Activated T-cell treated with anti-CD3 and anti-CD28 coated beads for 1 hour (primary cell): ENCODE results near the gene TMEM154.

Experiments used
- DNase-seq: peaks from one replicate; pipeline ENCODE4 v3.0.0-alpha.2; 2020; ENCODE audit warnings: low read depth

TMEM154 gene, protein sequence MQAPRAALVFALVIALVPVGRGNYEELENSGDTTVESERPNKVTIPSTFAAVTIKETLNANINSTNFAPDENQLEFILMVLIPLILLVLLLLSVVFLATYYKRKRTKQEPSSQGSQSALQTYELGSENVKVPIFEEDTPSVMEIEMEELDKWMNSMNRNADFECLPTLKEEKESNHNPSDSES

DNA sequence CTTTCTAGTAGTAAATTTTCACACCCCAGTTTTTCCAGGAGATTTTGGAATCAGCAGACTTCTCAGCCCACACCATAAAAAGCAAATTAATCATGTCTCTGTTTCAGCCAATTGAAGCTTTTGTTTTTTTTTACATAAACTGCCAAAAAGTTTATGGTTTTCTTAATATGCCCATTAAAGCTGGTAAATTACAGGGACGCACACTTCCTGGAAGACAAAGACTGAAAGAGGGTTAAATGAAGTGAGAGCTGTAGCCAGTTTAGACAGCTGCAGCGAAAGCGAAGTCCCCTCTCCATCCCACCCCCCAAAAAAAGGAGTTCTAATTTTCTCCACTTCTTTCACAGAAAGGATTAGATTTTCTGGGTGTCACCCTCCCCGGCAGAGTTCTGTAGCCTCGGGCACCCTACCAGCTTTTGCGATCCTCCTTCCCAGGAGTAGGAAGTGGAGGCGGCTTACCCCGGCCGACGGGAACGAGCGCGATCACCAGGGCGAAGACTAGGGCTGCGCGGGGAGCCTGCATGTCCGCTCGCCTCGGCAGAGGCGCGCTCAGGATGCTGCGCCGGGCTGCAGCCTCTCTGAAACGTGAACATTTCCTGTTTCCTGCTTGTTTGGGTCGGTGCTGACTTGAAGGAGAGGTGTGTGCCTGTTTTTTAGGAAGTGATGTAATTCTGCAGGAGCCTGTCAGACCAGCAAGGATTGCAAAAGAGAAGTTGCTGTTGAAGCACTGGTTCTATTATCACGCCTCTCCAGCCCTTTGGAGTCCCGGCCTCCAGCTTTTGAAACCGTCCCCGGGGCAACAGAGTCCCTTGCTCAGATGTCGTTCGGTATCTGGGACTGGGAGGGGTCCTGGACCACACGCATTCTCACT, at the start of gene TMEM154:
Gene TMEM154 (minus strand): TSS at position 584 of the 868 bp plus-strand sequence. CDS start 64 bp downstream, at position 520.
- peak; percentile 48 for DNase-seq

DNA sequence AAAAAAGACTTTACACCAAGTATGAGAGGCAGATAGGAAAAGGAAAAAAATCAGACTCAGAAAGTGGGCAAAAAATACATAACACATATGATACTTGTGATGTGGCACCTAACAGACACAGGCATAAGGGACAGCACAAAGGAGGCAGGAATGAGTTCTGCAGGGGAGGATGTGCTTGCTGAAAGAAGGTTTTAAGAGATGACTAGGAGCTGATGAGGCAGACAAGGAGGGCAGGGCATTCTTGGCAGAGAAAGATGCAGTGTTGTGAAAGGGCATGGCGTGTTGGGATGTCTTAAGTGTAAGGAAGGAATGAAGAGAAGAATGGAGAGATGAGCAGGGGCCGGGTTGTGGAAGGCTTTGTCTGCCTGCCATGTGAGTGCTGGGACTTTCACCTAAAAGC, 49.7 kb upstream of the TMEM154 start:
- no peak for DNase-seq

DNA sequence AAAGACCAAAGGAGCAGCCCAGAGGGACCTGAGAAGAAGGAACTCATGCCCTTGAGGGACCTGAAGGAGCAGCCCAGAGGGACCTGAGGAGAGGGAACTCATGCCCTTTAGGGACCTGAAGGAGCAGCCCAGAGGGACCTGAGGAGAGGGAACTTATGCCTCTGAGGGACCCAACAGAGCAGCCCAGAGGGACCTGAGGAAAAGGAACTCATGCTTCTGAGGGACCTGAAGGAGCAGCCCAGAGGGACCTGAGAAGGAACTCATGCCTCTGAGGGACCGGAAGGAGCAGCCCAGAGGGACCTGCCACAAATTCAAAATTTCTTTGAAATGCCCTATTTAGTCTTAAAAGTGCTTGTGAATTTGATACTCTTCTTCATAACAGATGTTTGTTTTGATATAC, 48.5 kb upstream of the TMEM154 start:
- DNase-seq: no peak

DNA sequence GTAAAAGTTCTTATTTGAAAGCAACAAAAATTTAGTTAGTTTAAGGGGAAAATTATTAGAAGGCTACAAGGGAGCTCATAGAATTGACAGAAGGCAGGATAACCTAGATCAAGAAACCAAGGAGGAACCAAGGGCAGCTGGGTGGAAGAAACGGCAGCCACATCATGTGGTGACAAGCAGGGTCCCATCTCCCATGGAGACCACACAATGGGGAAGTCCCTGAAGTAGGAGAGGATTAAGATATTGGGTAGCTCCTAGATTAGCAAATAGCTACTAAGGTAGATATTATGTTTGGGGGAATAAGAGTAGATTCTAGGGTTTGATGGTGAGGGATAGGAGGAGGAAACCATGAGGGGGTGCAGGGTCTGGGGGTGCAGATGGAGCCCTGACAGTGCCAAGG, 48.0 kb upstream of the TMEM154 start:
- DNase-seq: no peak

DNA sequence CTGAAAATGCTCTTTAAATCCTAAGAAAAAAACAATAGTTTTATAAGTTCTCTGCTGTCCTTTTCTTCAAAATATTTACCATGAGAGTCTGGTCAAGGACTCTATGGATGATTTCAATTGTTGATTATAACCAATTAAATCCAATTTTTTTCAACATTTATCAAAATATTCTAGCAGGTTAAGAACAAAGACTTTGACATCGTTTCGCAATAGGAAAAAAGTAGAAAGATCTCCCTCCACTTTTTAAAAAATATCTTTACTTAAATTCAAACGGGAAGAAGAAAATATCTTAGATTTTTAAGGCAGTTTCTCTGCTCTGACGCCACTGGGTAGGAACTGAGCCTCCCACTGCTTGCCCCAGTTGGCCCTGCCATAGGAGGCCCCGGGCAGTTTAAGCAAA, 44.7 kb upstream of the TMEM154 start:
- DNase-seq: no peak

DNA sequence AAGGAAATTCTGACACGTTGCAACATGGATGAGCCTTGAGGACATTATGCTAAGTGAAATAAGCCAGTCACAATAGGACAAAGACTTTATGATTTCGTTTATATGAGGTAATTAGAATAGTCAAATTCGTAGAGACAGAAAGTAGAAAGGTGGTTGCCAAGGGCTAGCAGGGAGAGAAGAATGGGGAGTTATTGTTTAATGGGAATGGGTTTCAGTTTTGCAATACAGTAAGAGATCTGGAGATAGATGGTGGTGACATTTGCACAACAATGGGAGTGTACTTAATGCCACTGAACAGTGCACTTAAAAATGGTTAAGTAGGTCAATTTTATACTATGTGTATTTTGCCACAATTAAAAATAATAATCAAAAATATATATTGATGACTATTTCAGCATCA, 43.4 kb upstream of the TMEM154 start:
- DNase-seq: no peak

DNA sequence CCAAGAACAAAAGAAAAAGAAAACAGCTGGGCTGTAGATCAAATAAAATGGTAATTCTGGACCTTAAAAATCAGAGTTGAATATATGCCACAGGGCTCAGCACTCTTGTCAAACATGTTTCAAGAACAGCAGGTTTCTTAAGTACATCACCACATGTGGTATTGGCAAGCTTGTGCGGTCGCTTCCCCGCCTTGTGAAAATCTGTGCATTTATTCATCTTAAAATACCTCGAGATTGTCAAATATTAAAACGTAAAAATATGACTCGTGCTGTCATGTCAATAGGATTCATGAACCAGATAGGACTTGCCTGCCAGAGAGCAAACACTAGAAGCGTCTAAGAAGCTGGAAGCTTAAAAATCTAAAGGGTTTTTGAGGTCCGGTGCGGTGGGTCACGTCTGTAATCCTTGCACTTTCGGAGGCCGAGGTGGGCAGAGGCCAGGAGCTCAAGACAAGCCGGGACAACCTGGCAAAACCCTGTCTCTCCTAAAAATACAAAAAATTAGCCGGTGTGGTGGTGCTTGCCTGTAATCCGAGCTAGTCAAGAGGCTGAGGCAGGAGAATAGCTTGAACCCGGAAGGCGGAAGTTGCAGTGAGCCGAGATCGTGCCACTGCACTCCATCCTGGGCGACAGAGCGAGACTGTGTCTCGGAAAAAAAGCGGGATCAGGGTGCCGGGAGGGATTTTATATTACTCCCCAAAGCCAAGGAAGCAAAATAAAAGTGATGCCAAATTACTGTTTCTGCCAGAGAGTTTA, 40.2 kb upstream of the TMEM154 start:
- no peak for DNase-seq

DNA sequence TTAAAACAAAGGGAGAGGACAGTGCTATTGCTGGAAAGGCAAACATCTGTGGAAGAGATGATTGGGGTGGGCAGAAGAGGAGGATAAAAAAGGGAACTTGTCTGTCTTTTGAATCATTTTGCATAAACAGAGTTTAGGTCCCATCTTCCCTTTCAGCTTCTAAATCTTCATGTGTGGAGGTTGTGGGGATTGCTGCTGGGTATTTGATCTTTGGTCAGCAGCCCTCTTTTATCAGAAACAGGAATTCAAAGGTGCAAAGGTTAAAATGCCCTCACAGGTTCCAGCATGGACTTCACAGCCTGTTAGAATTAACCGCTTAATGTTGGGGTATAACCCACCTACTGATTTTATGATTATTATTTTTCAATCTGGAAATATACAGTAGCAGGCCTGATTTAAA, 39.5 kb upstream of the TMEM154 start:
- DNase-seq: no peak

DNA sequence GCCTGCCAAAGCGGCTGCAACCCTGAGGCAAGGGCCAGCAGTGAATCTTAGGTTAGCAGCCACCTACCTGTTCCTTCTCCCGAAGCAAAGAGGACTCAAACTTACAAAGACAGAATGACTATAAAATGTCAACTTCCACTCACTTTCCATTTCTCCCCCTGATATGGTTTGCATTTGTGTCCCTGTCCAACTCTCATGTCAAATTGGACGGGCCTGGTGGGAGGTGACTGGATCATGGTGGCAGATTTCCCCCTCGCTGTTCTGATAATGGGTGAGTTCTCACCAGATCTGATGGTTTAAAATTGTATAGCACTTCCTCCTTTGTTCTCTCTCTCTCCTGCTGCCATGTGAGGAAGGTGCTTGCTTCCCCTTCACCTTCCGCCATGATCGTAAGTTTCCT, 35.3 kb upstream of the TMEM154 start:
- no peak for DNase-seq

DNA sequence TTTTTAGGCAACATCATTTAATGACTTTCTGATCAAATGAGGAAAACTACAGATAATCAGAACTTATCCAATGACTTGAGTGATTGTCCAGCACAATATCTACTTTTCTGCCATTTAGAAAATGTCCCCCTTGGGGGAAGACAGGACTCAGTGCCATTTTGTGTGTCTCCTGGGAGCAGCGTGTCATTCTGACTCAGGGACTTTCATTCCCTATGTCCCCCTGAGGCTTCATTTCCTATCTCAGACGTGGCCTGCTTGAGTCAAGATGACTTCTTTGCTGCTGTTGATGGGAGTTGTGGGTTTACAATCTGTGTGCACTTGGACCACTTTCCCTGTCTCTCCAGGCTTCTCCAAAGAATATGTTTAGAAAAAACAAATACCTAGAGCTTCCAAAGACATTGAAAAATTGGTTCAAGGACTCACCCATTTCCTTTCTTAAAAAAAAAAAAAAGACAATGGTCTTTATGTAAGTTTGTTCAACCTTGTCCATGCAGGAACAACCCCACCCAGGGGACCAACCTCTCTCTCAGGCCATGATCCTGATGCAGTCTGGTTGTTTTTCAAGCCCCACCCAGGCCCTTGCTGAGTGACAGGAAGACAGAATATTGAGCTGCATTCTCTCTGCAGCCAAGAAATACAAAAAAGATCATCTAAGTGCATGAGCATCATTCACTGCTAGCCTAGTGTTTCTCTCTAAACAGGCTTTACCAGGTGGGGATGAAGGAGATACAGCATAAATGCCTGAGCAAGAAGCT, 34.3 kb upstream of the TMEM154 start:
- no peak for DNase-seq

DNA sequence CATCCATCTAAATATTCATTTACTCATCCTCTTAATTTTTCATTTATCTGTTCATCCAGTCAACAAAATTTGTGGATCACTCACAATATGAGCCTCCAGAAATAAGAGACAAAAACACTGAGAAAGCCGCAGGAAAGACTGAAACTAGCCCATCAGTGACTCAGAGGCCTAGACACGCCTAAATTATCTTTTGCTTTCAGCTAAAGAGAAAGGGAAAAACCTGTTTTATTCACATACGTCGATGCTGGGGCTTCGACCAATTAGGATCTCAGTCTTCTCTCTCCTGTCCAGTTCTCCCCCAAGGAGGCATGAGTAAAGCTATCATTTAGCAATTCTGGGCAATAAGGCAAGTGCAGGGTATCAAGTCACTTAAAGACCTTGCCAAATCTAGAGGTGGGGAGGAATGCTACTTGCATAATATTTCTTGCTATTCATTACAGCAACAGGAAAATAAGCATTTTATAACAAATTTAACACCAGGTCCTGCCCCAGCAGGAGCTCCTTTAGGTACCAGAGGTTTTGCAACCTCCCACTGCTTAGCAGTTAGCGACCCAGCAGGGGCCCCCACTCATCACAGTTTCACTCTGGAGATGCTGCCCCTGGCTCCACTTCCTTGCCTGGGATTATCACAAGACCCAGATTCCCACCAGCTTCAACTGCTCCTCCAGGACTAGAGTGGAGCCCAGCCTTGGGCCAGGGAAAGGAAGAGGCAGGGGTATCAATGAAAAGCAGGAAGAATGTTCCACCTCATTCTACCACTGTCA, 30.1 kb upstream of the TMEM154 start:
- DNase-seq: no peak

DNA sequence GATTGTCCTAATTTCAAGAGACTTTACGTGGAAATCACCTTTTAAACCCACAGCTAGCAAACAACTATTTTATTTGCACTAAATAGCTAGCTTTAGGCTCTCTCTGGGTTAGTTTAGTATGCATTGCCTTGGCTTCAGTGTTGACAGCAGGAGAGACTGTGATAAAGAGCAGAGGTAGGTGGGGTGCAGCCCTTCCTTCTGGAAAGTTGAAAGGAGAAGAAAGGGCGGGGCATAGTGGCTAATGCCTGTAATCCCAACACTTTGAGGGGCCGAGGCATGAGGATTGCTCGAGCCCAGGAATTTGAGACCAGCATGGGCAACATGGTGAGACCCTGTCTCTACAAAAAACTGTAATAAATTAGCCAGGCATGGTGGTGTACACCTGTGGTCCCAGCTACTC, 29.0 kb upstream of the TMEM154 start:
- no peak for DNase-seq

DNA sequence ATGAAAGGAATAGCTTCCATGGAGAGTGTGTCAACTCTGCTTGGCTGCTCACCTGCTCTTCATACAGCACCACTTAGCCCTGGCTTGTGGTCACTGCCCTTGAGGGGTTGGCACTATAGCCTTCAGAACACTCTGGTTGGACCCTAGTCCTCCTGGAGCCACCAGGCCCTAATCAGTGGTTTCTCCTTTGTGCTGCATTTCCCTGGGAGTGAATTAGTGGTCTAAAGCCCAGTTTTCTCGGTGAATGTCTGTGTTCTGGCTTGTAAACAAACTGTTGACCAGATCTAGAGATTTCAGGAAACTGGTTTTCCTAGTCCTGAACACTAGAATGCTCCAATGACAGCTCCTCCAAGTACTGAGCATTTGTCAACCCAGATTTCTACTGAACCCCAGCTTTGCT, 28.6 kb upstream of the TMEM154 start:
- no peak for DNase-seq

DNA sequence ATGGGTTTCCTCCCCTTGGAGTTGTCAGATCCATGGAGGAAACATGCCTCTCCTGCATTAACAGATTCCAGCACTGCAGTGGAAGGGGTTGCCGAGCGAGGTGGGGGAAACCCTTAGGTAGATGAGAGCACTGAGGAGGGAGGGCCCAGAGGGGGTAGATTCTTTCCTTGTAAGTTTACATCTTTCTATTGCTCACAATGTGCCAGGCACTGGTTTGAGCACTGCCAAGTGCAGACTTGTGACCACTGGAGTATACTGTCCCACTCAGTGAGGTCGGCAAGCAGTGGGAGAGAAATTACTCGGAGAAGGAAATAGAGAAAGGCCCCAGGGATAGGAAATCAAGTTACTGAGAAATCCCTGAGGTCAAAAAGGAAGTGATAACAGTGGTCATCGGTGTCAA, 27.8 kb upstream of the TMEM154 start:
- DNase-seq: no peak

DNA sequence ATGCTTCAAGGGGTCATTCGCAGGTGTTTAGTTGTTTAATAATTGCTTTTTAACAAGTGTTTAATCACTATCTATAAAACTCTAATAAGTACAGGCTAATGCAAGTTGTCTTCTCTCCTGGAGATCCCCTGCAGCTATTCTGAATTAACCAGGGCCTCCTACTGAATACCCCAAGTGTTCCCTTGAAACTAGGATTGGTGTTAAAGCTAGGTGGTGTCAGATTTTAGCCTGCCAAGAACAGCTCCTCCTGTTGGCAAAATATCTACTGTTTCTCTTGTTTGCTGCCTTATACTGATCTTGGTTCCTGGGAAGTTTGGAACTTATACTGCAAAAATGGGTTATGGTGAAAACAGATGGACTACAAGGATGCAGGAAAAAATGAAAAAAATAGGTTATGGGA, 26.1 kb upstream of the TMEM154 start:
- no peak for DNase-seq

DNA sequence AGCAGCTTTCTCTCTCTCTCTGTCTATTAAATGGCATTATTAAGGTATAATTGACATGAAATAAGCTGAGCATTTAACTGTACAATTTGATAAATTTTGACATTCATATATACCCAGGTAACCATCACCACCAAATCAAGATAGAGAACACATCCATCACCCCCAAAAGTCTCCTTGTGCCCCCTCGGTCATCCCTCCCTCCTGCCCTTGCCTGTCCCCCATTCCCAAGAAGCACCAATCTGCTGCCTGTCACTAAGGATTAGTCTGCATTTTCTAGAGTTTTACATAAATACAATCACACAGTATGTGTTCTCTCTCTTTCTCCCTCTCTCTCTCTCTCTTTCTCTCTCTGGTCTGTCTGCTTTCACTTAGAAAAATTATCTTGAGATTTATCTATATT, 25.0 kb upstream of the TMEM154 start:
- no peak for DNase-seq

DNA sequence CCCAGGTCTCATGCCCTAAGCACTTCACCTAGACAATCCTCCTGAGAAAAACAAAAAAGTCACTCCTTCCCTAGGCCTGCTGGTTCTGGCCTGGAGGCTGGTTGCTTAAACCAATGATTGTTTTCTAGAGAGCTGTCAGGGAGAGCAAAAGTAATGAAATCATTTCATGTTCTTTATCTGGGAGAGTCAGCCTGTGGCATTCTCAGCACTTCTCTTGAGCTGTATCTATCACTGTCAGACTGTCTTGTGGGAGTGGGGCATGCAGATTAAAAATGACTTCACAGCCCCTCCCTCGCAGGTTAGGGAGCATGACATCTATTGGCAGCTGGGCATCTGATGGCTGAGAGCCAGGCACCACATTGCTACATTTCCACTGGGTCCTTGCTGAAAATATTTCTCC, 20.4 kb upstream of the TMEM154 start:
- DNase-seq: no peak

DNA sequence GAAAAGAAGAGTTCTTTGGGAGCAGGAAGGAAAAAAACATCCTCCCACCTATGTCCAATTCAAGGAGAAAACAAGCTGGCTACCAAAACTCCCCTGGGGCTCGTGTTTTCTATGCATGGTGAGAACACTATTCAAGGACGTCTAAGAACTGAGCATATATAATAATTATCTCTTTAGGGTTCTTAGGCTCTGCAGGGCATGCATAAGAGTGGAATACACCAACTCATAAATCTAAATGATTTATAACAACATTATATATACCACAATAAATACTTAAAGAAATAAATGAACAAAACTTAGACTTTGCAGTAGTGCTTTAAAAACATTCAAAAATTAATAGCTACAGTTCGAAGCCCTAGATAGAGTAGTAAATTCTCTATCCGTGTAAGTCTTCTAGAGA, 19.5 kb upstream of the TMEM154 start:
- no peak for DNase-seq

DNA sequence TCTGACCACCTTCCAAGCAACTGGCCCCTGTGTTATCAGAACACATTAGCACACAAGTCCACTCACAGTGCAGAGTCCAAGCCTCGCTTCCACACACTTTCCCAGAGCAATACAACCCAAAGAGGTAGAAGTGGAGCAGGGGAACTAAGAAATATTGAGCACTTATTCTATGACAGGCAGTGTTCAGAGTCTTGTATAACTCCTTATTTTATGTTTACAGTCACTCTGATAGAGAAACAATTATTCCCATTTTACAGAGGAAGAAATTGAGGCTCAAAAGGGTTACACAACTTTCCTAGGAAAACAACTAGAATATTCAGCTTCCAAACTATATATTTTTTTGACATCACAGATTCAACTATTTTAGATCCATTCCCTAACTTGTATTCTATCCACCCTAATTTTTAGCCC, 18.3 kb upstream of the TMEM154 start:
- DNase-seq: no peak

DNA sequence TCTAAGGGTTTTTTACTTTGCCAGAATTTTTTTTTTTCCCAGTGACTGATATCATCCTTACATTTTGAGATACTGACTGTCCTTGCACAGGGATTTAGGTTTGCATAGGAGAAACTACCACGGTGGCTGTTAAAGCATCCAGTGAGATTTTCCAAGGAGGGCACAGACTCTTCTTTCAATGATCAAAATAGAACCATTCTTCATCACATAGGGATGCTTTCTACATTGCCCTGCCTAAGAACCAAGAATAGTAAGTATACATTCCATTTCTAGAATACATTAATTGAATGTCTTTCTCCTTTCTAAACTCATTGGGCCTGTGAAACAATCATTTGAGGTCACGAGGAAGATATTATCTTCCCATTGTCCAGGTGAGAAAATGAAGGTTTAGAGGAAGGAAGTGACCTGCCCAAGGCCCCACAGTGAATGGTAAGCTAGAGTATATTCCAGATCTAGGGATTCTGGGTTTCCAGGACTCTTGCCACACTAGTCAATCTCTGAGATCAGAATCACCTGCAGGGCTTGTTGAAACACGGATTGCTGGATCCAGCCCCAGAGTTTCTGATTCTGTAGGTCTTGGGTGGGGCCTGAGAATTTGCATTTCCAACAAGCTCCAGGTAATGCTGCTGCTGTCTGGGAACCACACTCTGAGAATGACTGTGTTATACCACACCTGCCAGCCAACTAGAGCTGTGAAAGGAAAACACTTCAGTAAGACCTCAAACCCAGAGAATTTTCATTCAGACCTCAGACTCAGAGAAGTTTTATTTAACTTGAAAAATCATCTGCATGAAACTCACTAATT, 17.7 kb upstream of the TMEM154 start:
- DNase-seq: no peak
